ENCODE data around the gene STIM1.

STIM1 gene

DNA sequence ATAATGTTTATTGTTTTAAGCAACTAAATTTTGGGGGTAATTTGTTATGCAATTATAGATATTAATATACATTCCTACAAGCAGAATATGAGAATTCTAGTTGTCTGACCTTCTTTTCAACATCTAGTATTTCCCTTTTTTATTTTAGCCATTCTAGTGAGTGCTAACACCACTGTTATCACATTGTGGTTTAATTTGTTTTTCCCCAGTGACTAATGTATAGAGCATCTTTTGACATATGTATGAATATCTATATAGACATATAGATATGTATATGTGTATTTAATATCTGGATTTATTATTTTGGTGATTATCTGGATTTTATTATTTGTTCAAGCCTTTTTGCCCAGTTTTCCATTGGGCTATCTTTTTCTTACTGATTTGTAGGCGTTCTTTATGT is 66.6 kb downstream of the STIM1 start:
- no peak for DNase-seq

DNA sequence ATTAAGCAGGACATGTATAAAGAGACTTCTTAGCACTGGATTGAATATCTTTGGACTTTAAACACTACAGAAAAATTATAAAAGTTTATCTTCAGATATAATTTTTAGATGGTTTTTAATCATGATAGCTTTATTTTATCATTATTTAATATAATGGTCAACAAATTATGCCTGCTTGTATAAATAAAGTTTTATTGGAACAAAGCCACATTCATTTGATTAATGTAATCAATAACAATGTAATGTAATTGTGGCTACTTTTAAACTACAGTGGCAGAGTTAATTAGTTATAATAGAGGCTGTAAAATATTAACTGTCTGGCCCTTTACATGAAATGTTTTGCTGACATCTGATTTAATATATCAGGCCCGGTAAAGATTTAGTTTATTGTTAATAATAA is 70.0 kb downstream of the STIM1 start:
- no peak for DNase-seq

DNA sequence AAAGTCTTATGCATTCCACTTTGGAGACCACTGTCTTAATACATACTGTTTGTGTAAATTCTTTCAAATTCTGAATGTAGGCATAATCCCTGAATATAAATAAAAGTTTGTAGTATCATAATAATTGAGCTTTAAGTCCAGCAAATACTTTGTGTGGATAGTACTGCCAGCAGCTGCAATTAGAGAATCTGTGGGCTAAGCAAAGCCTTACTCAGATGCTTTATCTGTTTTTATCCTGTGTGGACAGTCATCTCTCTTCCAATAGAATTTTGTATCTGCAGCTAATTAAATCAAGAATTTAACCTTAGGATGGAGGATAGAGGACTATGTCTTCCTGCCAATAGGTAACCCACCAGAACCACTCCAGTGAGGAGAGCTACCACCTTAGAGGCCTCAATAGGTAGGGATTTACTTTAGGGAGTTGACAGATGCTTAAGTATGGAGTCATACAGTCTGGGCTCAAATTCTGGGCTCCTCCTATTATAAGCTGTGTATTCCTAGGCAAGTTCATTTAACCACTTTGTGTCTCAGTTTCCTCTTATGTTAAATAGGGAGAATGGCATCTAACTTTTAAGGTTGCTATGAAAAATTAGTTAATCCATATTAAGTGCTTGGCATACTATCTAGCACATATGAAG is 71.1 kb downstream of the STIM1 start:
- DNase-seq = no peak

DNA sequence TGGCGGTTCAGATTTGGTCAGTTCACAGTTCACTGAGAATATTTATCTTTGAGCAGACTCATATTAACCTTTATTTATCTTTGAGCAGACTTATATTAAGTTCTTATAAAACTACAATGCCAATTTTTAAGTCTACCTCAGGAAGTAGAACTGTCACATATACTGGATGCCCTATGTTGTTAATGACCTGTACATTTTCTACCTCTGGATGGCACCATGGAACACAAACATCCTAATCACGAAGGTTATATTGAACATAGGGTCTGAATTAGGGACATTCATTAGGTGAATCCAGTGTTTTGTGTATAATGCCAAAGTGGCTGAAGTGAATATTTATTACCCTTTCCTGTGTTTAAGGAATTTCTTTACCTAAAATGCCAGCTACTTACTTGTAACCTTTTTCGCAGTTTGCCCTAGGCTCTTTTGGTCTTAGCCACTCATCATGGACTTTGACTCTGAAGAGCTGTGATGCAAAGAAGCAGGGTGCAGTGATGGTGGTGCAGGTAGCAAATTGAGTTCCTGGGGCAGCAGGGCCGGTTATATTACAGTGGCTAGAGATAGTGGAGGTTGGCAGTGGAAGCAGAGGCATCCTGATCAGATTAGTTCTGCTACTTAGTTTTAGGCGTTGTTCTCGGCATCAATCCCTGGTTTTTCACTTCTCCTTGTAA is 71.8 kb downstream of the STIM1 start:
- no peak for DNase-seq

DNA sequence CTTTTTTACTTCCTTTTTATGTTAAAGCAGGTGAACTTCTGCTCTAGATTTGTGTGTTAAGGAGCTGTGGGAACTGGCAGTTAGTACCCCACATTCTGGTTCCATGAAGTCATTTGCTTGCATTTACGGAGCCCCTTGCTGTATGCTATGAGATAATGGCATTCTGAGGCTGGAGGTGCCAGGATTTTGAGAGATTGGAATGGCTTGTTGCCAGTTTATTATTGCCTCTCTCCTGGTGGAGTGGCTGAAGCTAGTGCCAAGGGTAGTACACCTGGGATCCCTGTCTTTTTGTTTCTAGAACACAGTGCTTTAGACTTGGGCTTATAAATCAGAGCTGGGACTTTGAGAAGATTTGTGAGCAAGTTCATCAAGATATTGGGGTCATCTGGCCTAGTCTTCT is 73.8 kb downstream of the STIM1 start:
- DNase-seq = no peak

DNA sequence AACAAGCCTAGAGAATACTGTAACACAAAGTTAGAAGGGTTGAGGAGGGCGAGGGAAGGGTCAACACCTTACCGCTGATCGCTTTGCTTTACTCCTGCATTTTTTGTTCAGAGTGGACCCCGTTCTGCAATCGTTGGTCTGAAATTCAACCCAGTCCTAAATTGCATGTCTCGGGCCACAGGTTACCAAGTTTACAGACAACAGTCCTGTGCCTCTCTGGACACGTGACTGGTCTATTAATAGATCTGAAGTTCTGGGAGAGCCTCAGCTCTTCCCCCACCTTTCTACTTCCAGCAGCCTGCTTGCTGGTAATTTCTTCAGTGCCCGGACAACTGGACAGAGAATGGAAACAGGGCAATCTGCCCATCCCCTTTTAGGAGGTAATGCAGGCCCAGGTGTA is 74.2 kb downstream of the STIM1 start:
- no peak for DNase-seq

DNA sequence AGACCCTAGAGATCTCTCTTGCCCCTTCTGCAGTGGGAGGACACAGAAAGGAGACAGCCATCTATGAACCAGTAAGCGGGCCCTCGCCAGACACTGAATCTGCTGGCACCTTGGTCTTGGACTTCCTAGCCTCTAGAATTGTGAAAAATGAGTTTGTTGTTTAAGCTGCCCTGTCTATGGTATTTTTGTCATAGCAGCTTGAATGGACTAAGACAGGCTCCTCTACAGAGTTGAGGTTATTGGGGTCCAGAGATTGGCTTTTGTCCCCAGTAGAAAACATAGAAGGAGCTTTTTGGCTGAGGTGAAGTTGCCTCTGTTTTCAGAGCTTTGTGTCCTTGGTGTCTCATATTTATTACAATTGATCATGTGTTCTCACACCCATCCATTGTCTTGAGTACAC is 77.2 kb downstream of the STIM1 start:
- no peak for DNase-seq

DNA sequence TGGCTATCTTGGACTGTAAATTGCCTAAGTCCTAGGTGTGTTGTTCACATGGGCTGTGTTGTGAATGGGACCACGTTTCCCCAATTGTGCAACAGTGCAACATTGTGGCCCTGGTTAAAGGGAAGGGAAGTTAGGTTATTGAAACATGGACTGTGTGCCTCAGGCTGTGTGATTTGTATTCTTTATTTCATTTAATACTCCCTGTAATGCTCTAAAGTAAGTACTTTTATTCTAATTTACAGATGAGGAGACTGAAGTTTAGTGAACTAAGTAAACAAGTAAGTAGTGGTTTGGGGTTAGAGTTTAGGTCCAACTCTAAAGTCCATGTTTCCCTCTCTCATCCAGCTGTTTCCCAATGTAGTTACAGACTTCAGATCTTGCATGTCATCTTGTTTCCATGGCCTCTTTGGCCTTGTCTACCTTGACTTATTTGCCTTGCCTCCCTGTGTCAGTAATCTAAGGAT is 77.7 kb downstream of the STIM1 start:
- no peak for DNase-seq

DNA sequence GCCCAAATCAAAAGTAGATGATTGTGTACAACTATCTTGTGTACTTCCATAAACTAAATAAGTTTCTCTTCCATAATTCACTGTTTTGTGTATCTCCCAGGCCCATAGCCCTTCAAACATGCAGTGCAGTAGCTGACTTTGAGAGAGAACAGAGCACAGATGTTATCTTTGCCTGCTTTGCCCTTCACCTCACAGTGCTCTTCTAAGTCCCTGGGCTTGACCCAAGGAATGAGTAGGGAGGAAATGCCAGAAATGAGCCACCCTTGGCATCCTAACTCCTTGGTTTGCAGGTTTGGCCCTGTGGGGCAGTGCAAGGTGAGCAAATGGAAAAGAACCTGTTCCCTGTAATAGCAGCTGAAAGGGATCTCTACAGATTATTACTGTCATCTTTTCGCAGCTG is 79.2 kb downstream of the STIM1 start:
- no peak for DNase-seq

DNA sequence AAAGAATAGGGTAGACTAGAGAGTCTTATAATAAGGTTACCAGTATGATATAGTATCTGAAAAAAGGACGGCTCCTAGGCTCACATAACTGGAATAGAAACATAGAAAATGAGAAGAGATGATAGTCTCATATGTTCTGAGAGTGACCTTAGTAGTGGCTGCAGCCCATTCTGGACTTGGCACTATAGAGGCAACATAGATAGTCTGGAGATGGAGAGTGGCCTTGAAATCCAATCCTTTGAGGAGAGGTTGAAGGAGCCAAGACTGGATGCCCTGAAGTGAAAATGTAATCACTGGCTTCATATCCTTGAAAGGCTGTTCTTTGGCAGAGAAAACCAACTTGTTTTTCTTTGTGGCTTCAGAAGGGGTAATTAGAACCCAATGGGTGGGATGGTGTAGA is 81.1 kb downstream of the STIM1 start:
- DNase-seq = no peak

DNA sequence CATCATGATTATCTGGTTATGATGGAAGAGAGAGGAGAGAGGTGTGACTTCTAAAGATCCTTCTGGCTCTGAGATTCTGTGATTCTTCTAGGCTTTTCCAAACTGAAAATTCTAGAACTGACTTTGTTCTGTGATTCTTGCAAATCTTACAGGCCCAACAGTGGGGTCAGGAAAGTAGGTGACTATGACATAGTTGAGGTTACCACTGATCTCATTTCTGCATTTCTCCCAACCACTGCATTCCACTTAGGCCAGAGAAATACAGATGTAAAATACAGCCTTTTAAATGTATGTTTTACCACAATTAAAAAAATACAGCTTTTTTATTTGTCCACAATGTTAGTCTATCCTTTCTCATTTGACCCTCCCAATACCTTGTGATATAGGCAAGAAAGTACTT is 83.7 kb downstream of the STIM1 start:
- DNase-seq = no peak

DNA sequence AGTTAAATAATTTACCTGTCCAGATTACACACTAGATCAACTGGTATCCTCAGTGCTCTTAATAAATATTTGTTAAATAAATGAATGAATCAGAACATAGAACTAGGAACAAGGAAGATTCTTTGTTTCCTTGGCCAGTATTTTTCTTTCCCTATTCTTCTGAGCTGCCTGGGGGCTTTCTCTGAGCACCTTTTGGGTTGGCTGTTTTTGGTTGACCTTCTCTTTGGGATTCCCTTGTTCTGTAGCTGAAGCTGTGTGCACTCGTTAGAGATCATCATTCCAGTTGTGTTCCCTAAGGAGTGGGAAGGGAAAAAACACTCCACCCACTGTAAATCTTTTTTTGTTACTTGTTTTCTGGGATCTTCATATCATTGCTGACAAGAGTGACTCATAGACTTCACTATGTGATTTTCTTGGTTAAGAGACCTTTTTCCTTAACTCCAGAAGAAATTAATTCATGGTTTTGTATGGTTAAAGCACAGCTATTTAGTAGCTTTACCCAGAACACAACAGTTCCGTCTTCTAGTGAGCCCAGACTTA is 84.3 kb downstream of the STIM1 start:
- DNase-seq = no peak

DNA sequence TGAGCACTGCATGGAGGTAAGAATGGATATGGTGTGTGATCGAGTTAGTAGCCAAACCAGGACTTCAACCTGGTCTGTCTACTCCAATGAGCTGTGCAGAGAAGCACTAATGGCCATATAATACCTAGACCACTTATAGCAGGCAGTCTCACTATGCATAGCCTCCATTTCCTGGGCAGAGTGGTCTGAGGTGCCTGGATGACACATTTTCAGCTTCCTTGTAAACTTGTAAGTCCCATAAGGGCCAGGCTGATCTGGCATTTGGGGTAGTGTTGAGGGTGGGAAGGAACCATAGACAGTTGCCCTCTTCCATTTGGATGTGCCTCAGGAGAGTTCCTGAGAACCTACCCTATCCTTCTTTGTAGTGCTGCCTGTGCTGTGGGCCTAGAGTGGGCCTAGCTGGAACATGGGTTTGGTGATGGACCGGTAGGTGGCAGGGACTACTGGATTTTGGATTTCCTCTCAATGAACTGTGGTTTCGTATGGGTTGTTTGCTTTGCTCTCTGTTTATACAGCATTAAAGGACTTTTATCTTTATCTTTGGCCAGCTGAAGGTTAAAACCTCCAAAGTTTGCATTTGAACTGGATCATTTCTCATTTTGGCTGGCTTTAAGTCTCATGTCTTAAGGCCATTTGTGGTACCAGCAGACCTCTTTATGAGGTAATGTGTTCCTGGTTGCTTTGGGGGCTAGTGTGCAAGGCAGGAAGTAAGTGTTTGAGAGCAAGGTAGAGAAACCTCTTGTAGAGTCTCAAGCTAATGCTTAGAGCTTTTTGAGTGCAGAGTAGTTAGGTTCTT is 86.9 kb downstream of the STIM1 start:
- DNase-seq = no peak

DNA sequence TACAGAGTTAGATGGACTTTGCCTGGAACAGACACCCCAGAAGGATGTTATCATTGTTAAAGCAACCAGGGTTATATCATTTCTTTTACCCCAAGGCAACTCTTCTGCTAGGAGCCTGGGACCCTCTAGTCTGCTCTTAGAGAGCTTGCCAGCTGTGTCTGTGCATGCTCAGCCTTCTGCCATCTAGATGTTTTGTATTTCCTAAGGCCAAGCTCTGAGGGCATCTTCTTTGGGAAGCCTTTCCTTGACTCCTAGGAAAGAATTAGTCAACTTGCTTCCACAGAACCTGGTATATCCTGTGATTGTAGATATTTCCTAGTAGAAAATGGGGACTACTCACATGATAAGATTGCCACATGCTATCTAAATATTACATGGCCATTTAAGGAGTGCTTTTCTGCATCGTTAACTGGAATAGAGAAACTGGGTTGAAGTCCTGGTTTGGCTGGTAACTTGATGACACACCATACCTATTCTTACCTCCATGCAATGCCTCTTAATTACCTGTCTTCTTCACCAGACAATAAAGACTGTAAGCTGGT is 87.6 kb downstream of the STIM1 start:
- DNase-seq = no peak

DNA sequence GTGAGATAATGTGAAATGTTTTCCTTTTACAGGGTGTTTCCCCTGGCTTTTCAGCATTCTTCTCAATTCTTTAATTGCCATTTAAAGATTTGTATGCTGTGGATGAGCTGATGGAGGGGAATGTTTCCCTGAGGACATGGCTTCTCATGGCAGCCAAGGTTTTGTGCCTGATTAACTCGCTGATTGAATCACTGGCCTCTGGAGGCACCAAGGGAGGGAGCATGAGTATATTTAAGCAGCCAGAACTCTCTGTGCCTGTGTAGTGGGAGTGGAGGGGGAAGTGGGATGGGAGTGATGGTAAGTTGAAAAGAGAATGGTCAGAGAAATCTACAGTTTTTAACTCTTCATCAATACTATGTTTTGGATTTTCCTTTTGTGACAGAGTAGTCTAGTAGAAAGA is 88.7 kb downstream of the STIM1 start:
- DNase-seq = peak; percentile 30 to 59

DNA sequence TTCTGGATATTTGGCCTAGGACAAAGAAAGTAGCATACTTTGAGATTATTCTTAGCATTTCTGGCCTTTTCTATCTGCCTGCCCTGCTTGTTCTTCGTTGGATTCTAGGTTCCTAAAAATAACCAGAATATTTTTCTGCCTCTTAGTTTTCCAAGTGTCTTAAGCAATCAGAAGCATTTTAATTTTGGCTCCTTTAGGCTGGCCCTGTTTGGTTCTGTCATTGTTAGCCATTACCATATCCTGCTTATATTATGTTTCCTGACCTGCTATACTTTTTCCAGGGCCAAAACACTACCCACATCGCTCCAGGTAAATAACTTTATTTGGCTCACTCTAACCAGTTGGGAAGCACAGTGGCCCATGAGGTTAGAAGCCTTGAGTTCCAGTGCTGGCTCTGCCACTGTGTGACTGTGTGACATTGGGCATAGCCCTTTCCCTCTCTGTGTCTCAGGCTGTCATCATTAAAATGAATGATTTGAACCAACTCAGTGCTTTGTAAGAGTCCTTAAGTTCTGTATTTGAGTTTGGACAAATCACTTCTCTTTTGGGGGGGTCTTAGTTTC is 91.1 kb downstream of the STIM1 start:
- DNase-seq = no peak

DNA sequence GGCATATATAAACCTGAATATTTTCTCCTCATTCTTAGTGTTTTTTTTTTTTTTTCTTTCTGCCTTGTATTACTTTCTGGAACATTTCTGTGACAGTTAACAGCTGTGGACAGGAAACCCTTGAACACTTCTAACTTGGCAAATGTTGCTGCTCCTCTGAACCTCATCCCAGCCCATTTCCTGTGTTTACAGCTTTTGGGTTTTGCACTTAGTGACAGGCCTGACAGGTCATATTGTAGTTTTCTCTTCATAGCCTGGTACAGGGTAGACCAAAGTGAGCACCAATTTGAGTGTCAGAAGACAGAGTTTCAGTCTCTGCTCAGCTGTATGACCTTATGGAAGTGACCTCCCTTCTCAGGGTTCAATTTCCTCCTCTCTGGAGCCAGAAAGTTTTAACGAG is 91.6 kb downstream of the STIM1 start:
- DNase-seq = peak; percentile 4 to 16

DNA sequence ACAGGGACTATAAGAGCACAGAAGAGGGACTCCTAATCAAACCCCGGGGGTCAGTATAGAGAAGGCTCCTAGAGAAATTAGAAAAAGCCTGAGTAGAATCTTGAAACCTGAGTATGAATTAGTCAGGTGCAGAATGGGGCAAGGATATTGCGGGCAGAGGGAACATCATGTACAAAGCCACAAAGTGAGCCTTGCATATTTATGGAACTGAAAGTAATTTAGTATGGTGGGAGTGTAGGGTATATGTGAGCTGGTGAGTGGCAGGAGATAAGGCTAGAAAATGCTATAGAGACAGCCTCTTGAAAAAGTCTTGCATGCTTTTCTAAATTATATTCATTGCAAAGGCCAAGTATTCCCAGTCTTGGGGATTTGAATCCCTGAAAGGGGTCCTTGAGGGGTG is 93.7 kb downstream of the STIM1 start:
- no peak for DNase-seq

DNA sequence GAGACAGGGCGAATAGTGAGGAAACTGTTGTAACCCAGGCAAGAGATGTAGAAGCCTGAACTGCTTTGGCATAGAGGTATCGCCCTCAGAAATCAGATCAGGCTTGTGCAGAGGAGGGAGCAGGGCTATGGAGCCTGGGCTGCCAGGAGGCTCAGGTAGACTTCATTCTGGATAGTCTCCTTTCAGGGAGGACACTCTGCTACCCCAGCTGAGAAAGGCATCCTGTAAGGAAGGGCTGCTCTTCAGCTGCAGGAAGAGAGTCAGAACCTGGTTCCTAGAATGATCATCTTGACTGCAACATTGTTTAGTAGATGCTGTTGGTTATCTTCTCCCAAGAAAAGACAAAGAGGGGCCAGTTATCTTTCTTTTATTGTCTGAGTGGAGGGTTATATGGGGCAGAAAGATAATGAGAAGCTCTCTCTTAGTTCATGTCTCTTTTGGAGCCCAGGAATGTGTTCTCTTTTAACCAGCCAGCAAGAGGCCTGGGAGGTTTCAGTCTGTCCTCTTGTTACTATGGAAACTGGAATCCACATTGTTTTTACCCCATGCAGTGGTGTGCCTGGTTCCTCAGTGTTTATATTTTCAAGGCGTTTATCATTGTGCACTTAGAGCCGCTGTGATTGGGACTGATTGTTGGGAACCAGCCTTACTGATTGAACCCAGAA is 95.7 kb downstream of the STIM1 start:
- no peak for DNase-seq

DNA sequence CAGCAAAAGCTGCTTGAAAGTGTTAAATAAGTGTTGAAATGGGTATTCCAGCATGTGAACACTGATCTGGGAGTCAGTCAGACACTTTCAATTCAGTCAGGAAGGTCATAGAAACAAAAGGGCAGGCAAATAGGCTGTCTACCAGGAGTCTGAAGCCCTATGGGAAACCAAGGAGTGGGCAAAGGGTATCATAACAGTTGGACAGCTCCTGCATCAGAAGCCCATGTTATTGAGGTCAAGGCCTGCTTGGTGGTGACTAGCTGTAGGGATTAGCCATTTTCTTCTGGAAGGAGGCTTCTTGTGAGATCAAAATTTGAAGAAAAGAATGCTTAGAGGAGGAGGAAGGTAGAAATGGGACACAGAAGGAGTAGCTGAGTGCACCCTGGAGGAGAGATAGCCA is 97.3 kb downstream of the STIM1 start:
- no peak for DNase-seq

DNA sequence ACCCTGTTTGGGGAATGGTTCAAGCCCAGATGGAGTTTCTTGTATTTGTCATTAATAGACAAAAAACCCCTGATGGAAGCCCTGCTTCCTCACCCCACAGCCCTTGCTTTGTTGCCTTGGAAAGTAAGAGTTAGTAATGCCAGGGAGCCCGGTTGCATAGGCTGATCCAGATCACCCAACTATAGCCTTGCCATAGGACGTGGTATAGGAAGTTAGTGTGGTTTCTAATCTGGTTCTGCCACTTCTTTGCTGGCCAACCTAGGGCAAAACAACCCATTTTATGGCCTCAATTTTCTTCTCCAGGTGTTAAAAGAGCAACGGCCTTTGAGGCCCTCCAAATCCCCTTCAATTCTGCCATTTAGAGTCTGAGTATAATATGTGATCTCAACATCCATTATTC is 97.9 kb downstream of the STIM1 start:
- DNase-seq = no peak

DNA sequence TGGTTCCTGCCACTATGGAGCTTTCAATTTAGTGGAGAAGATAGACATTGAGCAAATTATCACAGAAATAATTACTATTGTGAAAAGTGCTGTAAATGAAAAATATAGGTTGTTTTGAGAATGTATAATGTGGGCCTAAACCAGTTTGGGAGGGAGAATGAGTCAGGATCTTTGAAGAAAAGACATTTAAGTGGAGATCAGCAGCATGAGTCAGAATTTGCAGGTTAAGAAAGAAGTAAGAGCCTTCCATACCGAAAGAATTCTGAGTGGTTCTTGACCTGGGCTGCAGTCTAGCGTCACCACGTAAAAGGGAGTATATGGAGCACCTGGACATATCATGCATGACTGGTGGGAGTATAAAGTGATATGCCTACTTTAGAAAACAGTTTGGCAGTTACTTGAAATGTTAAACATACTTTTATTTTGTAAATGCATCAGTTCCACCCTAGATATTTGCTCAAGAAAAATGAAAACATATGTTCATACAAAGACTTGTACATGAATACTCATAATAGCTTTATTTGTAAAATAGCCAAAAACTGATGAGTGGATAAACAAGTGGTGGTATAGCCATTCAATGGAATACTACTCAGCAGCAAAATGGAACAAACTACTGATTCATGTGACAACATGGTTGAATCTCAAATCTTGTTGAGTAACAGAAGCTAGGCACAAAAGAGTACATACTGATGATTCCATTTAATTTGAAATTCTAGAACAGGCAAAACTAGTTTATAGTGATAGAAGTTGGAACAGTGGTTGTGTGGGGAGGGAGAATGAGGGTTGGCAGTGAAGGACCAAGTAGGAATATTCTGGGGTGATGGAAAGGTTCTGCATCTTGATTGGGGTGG is 99.2 kb downstream of the STIM1 start:
- no peak for DNase-seq
